Neural progenitor cell (in vitro differentiated cells): ENCODE measurements around the gene ANAPC15.

Source experiments
- EZH2 ChIP-seq: fragments of 200-600 bp; sonication (generic); IDR thresholded peaks from 2 replicates; pipeline ENCODE4 v1.6.1; 2017; ENCODE audit warnings: antibody characterized with exemption, mild to moderate bottlenecking, moderate library complexity
- EZH2phosphoT487 ChIP-seq: fragments of 200-600 bp; sonication (generic); IDR thresholded peaks from 2 replicates; pipeline ENCODE4 v1.6.1; 2017; ENCODE audit warnings: antibody characterized with exemption
- TF ChIP-seq, protein P1 (sequence below): fragments of 200-600 bp; sonication (generic); IDR thresholded peaks from 2 replicates; pipeline ENCODE4 v1.5.1; 2017; ENCODE audit warnings: antibody characterized with exemption, mild to moderate bottlenecking

DNA sequence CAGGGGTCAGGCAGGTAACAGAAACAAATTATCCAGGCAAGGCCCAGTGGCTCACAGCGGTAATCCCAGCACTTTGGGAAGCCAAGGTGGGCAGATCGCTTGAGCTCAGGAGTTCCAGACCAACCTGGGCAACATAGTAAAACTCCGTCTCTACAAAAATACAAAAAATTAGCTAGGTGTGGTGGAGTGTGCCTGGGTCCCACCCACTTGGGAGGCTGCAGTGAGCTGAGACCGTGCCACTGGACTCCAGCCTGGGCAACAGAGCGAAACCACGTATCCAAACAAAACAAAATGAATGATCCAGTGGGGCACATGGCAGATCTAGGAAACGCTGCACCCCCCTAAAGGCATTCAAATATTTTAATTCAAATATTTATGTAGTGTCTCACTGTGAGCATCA lies 42.0 kb downstream of the ANAPC15 start:
- TF ChIP-seq, protein P1, sequence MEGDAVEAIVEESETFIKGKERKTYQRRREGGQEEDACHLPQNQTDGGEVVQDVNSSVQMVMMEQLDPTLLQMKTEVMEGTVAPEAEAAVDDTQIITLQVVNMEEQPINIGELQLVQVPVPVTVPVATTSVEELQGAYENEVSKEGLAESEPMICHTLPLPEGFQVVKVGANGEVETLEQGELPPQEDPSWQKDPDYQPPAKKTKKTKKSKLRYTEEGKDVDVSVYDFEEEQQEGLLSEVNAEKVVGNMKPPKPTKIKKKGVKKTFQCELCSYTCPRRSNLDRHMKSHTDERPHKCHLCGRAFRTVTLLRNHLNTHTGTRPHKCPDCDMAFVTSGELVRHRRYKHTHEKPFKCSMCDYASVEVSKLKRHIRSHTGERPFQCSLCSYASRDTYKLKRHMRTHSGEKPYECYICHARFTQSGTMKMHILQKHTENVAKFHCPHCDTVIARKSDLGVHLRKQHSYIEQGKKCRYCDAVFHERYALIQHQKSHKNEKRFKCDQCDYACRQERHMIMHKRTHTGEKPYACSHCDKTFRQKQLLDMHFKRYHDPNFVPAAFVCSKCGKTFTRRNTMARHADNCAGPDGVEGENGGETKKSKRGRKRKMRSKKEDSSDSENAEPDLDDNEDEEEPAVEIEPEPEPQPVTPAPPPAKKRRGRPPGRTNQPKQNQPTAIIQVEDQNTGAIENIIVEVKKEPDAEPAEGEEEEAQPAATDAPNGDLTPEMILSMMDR, result no peak
- TF ChIP-seq EZH2phosphoT487 (no peak), EZH2 (no peak)
